Astrocyte of the spinal cord (primary cell): ENCODE results near the gene SPPL3.

Experiments
- DNase-seq: peaks from one replicate; pipeline ENCODE4 v3.0.0; 2011; ENCODE audit warnings: low read depth, low spot score
- H3K4me3 ChIP-seq: 2 replicates; pipeline ENCODE4 v1.5.1; 2011; ENCODE audit warnings: low read depth, mild to moderate bottlenecking, low read length, moderate library complexity
- in situ Hi-C: cut with HindIII; loops from 2 replicates; pipeline ENCODE4 v1.10.0; 2017; ENCODE audit warnings: low sequenced_read_pairs
- TF ChIP-seq, protein P1 (sequence below): IDR thresholded peaks from 2 replicates; pipeline ENCODE4 v1.5.1; 2012; ENCODE audit warnings: low read depth, mild to moderate bottlenecking, low read length, inconsistent platforms

The SPPL3 gene

DNA sequence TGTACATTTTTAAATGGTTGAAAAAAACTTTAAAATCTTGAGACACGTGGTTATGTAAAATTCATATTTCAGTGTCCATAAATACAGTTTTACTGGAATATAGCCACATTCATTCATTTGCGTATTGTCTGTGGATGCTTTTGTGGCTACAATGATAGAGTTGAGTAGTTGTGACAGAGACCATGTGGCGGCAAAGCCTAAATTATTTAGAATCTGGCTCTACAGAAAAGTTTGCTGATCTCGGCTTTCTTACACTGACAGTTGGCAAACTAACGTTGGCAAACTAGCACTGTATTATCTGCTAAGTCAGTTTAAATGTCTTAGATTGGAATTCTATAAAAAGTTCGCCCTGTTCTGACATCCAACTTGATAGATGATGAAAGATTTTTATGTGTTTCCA, 191.5 kb downstream of the SPPL3 start:
- TF ChIP-seq, protein P1, sequence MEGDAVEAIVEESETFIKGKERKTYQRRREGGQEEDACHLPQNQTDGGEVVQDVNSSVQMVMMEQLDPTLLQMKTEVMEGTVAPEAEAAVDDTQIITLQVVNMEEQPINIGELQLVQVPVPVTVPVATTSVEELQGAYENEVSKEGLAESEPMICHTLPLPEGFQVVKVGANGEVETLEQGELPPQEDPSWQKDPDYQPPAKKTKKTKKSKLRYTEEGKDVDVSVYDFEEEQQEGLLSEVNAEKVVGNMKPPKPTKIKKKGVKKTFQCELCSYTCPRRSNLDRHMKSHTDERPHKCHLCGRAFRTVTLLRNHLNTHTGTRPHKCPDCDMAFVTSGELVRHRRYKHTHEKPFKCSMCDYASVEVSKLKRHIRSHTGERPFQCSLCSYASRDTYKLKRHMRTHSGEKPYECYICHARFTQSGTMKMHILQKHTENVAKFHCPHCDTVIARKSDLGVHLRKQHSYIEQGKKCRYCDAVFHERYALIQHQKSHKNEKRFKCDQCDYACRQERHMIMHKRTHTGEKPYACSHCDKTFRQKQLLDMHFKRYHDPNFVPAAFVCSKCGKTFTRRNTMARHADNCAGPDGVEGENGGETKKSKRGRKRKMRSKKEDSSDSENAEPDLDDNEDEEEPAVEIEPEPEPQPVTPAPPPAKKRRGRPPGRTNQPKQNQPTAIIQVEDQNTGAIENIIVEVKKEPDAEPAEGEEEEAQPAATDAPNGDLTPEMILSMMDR, result no peak
- in situ Hi-C loops, result no loop called here

More for the DNA sequence above, 191.5 kb downstream of the SPPL3 start:
- H3K4me3 ChIP-seq, result no peak overlapping the region
- DNase-seq, result no peak
